ENCODE data around the gene TP53I3.
"Not testable (repeated sequence)": the region's sequence is repeated elsewhere in the genome, so short reads cannot be mapped to it uniquely, and the experiment has no call there.

TP53I3 gene

DNA sequence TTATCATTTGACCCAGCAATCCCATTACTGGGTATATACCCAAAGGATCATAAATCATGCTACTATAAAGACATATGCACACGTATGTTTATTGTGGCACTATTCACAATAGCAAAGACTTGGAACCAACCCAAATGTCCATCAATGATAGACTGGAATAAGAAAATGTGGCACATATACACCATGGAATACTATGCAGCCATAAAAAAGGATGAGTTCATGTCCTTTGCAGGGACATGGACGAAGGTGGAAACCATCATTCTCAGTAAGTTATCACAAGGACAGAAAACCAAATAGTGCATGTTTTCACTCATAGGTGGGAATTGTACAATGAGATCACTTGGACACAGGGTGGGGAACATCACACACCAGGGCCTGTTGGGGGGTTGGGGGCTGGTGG lies 16.1 kb upstream of the TP53I3 start:
- DNase-seq (ENCODE audit: low spot score), result not testable (repeated sequence)

DNA sequence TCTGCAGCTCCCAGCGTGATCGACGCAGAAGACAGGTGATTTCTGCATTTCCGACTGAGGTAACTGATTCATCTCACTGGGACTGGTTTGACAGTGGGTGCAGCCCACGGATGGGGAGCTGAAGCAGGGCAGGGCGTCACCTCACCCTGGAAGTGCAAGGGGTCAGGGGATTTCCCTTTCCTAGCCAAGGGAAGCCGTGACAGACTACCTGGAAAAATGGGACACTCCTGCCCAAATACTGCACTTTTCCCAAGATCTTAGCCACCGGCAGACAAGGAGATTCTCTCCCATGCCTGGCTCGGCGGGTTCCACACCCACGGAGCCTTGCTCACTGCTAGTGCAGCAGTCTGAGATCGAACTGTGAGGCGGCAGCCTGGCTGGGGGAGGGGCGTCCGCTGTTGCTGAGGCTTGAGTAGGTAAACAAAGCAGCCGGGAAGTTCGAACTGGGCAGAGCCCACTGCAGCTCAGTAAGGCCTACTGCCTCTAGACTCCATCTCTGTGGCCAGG lies 10.6 kb upstream of the TP53I3 start:
- DNase-seq (ENCODE audit: low spot score), result not testable (repeated sequence)

DNA sequence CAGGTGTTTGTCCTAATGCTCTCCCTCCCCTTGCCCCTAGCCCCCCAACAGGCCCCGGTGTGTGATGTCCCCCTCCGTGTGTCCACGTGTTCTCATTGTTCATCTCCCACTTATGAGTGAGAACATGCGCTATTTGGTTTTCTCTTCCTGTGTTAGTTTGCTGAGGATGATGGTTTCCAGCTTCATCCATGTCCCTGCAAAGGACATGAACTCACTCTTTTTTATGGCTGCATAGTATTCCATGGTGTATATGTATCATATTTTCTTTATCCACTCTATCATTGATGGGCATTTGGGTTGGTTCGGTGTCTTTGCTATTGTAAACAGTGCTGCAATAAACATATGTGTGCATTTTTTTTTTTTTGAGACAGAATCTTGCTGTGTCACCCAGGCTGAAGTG lies 8.6 kb upstream of the TP53I3 start:
- not testable (repeated sequence) for DNase-seq (ENCODE audit: low spot score)

DNA sequence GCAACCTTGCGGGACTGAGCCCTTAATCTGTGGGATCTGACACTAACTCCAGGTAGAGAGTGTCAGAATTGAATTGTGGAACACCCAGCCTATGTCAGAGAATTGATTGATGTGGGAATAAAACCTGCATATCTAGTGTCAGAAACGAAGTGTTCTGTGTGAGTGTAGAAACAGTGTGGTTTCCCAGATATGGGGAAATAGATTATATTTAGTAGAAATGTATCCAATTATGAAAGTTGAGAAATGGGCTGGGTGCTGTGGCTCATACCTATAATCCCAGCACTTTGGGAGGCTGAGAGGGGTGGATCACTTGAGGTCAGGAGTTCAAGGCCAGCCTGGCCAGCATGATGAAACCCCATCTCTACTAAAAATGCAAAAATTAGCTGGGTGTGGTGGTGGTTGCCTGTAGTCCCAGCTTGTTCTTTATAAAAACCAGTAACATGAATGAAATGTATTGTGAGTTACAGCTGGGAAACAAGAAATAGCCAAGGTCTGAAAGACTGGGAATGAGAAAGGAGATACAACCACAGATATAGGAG lies 4.3 kb upstream of the TP53I3 start:
- DNase-seq (ENCODE audit: low spot score), result no peak

DNA sequence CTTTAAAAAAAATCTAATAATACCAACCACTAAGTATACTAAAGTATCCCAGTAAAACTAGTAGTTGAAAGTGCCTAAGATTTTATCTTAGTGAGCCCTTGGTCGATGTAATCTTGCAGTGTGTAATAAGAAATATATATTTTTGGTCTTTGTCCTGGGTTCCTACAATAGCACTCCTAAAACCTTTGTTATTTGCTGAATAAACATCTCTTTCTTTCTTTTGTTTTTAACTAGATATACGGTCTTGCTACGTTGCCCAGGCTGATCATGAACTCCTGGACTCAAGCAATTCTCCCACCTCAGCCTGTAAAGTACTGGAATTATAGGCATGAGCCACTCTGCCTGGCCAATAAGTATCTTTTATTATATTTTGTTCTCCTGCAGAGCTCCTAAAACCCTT lies 2.4 kb upstream of the TP53I3 start:
- DNase-seq (ENCODE audit: low spot score), result no peak

DNA sequence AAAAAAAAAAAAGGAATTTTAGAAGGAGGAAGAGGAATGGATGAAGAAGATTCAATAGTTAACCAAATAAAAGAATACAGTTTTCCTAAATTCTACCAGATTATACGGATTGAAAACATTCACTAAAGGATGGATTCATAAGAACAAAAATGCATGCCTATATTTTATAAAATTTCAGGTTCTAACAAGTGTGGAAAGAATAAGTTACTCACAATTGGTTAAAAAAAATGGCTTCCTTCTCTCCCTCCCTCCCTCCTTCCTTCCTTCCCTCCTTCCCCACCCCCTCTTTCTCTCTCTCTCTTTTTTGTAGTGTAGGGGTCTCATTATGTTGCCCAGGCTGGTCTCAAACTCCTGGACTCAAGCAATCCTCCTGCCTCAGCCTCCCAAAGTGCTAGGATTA lies 1.6 kb upstream of the TP53I3 start:
- DNase-seq (ENCODE audit: low spot score), result no peak

DNA sequence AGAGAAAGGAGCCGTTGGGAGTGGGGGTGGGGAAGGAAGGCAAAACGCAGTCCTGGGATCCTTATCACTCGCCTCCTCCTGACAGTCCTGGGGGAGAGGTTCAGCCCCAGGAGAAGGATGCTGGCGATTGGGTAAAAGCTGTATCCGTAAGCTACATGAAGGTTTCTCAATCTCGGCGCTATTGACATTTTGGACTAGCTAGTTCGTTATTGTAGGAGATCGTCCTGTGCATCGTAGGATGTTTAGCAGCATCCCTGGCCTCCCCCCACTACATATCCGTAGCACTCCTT lies 511 bp upstream of the TP53I3 start:
- DNase-seq (ENCODE audit: low spot score), result no peak

DNA sequence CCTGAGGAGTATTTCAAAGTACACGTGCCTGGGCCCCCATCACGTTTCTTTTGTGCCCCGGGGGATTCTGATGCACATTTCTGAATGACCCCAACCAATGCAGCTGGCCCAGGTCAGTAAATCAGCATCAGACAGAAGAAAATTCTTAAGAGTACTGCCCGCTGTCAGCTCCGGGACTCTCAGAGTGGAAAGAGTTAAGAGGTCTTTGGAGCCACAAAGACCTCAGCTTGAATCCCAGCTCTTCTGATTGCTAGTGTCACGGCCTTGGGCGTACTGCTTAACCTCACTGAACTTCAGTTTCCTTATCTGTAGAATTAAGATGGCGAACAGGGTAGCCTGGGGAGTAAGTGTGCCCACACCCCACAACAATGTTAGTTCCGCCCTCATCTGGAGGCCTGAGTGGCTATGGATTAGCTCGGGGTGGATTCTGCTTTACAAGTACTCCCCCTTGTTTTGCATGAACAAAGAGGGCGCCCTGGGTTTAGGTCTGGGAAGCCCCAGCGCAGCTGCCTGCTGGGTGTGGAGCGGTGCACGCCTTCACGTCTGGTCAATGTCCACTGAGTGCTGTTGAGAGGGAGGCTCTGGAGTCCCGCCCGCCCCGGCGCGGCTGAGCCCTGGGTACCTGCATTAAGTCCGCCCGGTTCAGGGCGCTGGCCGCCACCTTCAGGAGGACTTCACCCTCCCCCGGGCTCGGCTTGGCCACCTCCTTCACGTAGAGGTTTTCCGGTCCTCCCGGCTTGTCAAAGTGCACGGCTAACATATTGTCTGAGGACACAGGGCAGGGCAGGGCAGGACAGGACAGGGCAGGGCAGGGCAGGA lies 858 bp downstream of the TP53I3 start:
- peak; percentile 98 for DNase-seq (ENCODE audit: low spot score)

DNA sequence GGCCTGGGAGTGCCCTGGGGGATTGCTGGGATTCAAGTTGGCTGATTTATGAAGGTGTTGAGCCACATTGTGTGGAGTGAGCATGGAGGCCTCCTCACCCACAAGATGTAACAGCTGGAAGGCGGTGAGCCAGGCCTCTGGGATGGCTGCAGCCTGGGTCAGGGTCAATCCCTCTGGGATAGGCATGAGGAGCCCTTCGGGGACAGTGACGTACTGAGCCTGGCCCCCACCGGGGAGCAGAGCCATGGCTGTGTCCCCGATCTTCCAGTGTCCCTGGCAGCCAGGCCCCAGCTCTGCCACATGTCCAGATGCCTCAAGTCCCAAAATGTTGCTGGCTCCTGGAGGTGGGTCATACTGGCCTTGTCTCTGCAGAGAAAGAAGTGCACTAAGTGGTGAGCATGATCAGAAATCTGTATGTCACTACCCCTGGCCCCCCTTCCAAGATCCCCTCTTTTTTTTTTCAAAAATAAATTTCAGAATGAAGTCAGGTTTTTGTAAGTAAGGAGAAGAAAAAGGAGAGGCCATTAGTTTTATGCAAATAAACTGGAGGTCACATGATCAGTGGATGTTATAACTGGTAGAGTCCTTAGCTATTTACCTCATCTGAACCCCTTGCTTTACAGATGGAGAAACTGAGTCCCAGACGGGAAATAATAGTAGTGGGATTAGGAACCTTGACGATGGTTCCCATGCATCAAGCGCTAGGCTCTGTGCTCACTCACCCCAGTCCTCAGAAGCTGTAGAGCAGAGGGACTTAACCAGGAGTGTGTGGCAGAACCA lies 1.7 kb downstream of the TP53I3 start:
- no peak for DNase-seq (ENCODE audit: low spot score)

DNA sequence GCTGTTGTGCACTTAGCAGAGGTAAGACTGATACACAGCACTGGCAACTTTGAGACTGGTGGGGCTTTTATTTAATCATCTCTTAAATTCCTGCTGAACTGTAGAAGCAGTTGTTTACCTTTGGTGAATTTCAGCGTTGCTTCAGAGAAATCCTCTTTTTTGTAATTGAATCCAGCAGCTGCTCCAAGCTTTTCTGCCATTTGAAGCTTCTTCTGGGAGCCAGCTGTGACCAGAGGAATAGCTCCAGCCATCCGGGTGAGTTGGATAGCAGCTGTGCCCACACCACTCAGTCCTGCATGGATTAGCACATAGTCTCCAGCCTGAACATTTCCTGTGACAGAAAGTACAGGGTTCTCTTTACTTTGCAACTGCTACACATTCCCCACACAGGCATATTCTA lies 3.9 kb downstream of the TP53I3 start:
- DNase-seq (ENCODE audit: low spot score), result no peak

DNA sequence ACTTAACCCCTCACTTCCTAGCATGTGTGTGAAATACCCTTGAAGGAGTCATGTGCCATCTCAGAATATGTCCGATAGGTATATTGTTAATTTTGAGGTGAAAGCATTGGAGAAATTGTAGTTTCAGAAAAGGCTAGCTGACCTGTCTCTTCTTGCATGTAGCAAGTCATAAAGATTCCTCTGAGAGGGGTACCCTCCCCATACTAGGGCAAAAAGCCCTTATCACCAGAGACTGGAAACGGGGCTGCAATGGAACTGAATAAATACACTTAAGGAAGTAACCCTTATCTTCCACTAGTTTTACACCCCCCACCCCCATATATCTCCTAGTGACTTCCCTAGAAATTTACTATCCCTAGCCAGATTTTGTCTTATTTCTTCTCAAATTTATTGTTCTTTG lies 6.8 kb downstream of the TP53I3 start:
- no peak for DNase-seq (ENCODE audit: low spot score)

DNA sequence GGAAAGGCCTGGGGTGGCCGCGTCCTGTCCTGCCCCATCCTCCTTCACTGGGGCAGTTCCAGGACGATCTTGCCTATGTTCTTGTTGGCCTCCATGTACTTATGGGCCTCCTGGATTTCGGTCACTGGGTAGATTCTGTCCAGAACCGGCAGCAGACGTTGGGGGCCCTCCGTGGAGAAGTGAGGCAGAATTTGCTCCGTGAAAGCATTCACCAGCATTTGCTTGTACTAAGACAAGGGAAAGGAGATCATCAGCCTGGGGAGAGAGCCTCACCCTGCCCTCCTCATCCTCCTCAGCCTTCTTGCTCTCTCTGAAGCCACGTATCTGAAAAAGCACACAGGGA lies 7.1 kb downstream of the TP53I3 start:
- no peak for DNase-seq (ENCODE audit: low spot score)

DNA sequence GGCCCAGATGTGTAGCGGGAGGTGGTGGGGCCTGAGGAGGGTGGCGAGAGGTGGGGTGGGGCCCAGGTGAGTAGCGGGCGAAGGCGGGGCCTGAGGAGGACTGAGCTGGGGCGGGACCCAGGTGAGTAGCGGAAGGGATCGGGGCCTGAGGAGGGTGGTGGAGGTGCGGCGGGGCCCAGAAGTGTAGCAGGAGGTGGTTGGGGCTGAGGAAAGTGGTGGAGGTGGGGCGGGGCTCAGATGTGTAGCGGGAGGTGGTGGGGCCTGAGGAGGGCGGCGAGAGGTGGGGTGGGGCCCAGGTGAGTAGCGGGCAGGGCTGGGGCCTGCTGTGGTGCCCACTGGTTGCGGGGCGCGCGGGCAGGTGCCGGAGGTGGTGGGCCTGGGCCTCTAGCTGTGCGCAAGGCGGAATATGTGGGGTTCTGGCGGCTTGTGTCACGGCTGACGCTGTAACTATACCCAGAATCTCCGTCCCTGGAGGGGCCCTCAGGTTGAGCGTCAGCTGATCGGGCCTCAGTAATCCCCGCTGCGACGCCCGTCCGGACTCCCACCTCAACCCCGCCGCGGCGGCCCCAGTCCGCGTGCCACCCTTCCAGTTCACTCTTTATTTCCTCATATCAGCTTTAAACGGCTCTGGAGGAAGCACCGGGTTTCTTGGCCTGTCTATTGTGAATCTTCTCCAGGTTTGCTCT lies 7.6 kb downstream of the TP53I3 start:
- DNase-seq (ENCODE audit: low spot score), result no peak

DNA sequence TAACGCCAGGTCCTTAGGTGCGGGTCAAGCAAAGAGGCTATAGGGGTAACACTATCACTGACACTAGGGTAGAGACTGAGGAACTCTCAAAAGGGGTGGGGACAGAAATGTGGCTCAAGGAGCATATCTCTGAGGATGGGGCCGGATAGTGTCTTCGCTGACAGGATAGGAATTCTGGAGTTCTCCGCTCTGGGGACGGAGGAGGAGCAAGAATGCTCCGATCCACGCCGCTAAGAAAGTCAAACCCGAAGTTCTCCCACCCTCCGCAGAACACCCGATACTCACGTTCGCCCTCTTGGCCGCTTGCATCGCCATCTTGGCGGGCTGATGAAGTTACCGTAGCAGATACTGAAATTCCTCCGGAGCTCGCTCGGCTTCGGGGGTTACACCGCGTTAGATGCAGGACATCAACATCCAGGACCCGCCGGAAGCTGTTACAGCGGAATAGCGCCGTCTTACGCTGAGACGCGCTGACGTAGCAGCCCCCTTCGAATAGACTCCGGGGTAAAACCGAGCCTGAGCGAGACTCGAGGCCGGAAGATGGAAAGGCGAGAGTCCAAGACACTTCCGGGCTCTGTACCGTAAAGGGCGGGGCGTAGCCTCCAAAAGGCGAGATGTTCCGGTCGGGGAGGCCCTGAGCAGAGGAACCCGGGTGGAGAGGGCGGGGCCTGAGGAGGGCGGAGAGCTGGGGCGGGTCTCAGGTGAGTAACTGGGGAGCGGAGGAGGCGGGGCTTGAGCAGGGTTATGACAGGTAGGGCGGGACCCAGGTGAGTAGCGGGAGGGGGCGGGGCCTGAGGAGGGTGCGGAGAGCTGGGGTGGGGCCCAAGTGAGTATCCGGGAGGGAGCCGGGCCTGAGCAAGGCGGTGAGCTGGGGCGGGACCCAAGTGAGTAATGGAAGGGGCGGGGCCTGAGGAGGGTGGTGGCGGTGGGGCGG lies 8.5 kb downstream of the TP53I3 start, which contains the start of gene SF3B6:
SF3B6 (minus strand) TSS at position 412 of the 934 bp plus-strand sequence; CDS start at position 315, 97 bp downstream.
- peak; percentile 100 for DNase-seq (ENCODE audit: low spot score)

DNA sequence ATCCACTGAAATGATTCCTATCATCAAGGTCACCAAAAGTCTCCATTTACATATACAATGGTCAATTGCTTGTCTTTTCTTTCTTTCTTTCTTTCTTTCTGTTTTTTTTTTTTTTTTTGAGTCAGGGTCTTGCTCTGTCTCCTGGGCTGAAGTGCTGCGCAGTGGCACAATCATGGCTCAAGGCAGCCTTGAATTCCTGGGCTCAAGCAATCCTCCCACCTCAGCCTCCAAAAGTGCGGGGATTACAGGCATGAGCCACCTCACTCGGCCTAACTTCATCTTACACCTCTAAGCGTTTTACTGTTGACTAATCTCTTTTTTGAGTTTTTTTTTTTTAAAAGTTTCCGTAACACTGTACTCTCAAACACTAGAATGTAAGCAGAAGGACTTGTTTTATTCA lies 9.4 kb downstream of the TP53I3 start:
- no peak for DNase-seq (ENCODE audit: low spot score)

DNA sequence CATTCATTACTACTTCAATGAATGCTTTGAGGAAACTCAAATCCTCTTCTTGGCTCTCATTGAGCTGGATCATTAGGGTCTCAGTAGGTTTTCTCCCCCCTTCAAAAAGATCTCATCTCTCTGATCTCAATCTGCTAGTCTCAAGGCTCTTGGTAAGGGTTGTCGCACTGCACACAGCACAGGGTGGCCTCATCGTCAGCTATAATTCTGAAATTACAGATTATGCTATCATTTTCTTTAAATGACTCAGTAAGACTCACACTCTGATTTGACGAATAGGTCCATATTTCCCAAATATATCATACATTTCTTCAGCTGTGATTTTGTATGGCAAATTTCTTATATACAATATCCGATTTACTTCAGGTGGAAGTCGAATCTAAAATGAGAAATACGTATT lies 10.8 kb downstream of the TP53I3 start:
- DNase-seq (ENCODE audit: low spot score), result no peak

DNA sequence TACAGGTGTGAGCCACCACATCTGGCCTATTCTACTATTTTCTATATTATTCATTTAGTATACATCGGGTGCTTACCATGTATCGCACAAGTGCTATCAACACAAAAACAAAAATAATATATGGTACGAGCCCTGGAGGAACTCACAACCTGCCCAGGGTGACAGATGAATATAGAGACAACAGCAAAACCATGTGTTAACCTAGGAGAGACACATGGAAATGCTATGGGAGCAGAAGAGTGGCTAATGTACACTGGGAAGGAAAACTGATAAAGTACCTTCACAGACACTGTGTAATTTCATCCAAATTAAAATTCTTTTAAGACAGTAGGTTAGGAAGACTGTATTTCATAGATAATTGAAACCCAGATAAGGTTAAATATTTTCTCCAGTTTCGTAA lies 12.4 kb downstream of the TP53I3 start:
- no peak for DNase-seq (ENCODE audit: low spot score)

DNA sequence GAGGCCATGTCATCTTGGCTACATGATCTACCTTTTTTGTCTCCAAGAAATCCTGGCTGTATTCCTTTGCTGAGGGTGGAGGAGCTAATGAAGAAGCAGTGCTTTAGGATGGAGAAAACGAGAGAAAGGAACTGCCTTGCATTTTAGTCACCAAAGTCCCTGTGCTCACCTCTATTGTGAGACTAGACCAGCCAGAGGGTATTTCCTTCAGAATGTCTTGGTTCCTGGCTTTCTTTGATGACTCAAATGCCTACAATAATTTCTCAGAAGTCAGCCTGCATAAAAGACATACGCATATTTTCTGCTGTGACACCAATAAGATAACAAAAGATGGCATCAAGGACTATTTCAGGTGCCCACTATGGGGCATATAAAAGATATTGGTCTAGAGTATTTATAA lies 19.3 kb downstream of the TP53I3 start:
- DNase-seq (ENCODE audit: low spot score), result no peak

DNA sequence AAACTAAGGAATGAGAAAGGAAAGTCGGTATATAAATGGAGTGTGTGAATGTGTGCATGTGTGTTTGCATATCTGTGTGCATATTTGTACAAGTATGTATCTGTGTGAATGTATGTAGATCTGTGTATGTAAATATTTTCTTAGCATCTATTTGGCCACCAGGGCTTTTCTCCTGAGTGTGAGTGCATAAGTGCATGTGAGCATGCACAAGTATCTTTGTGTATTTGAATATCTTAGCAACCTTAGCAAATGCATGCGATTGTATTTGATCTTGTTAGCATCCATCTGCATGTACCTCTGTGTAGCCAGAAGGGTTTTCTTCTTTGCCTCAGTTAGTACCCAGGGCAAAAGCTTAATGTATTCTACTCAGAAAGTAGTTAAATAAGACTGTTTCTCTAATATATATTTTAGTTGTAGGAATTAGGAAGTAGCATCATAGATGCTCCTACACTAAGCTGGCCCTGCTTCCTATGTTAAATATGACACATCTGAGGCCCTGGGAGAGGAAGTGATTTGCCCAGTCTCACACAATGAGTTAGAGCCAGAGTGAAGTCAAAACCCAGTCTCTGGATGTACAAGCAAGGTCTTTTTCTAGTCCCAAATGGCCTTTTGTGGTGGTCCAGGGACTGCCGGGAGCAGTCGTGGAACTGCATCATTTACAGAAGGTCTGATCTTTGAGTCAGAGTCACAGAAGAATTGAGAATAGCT lies 25.9 kb downstream of the TP53I3 start:
- no peak for DNase-seq (ENCODE audit: low spot score)

DNA sequence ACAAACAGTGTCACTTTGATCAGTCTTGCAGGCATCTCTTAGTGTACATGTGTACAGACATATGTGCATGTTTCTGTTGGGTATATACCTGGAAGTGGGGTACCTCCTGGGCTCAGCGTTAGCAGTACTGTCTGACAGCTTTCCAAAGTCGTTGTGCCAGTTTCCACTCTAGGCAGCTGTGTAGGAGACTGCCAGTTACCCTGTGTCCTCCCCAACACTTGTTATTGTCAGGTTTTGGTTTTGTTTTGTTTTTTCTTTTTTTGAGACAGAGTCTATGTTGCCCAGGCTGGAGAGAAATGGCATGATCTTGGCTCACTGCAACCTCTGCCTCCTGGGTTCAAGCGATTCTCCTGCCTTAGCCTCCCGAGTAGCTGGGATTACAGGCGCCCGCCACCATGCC lies 28.9 kb downstream of the TP53I3 start:
- DNase-seq (ENCODE audit: low spot score), result no peak
